H1 (cell line): ENCODE data around the gene DCAF6. TPM values are rescaled to one million over a fixed set of nuclear protein-coding genes. Genes with fewer than 3 reads are reported as not detected.

ENCODE experiments used
- CTCF ChIA-PET: fragments of 300-600 bp; sonication (Branson Sonifier 250); formaldehyde crosslinking; loops from one replicate; lab custom pipeline; 2021; ENCODE audit not compliant: partially characterized antibody; lab: Charles Lee
- POLR2A ChIA-PET: fragments of 300-600 bp; sonication (Branson Sonifier 250); formaldehyde crosslinking; loops from one replicate; lab custom pipeline; 2021; ENCODE audit warnings: inconsistent platforms; ENCODE audit not compliant: partially characterized antibody; lab: Charles Lee
- DNase-seq, 2 experiments: peaks; one replicate each; pipeline versions ENCODE4 v3.0.0 to v3.0.0-alpha.2; 2010 to 2022; ENCODE audit warnings: low spot score in 2 of 2, low read depth in 1 of 2, mixed read lengths in 1 of 2
- FAIRE-seq: peaks from 2 replicates; lab custom pipeline; 2011; peaks lifted over from hg19 to GRCh38; lab: Jason Lieb, UNC
- H2AFZ ChIP-seq: 2 replicates; pipeline ENCODE4 v1.8.1; 2012; ENCODE audit warnings: low read length, inconsistent platforms
- H2AK5ac ChIP-seq: 2 replicates; pipeline ENCODE4 v1.6.1; 2013; ENCODE audit warnings: low read depth, low read length
- H2BK120ac ChIP-seq: replicated peaks from 2 replicates; pipeline ENCODE3; 2013; ENCODE audit warnings: low read depth, low read length, inconsistent platforms
- H2BK12ac ChIP-seq: 2 replicates; pipeline ENCODE4 v1.6.1; 2013; ENCODE audit warnings: low read depth, low read length
- H2BK15ac ChIP-seq: 2 replicates; pipeline ENCODE4 v1.6.1; 2013; ENCODE audit warnings: low read length
- H2BK20ac ChIP-seq: 2 replicates; pipeline ENCODE4 v1.6.1; 2013; ENCODE audit warnings: low read length
- H2BK5ac ChIP-seq: 2 replicates; pipeline ENCODE4 v1.6.1; 2013; ENCODE audit warnings: low read depth, low read length
- H3K14ac ChIP-seq: 2 replicates; pipeline ENCODE4 v1.6.1; 2013; ENCODE audit warnings: inconsistent platforms; ENCODE audit not compliant: insufficient read length
- H3K18ac ChIP-seq: 2 replicates; pipeline ENCODE4 v1.6.1; 2013; ENCODE audit warnings: low read length; ENCODE audit errors: extremely low read depth
- H3K23ac ChIP-seq: 2 replicates; pipeline ENCODE4 v1.6.1; 2013; ENCODE audit warnings: inconsistent platforms; ENCODE audit not compliant: insufficient read length
- H3K23me2 ChIP-seq: 2 replicates; pipeline ENCODE4 v1.6.1; 2013; ENCODE audit warnings: low read depth, low read length
- H3K27ac ChIP-seq: 2 replicates; pipeline ENCODE4 v1.6.1; 2011; ENCODE audit warnings: low read depth, low read length, inconsistent platforms
- H3K27me3 ChIP-seq, 4 experiments: replicated peaks in 1 of 4; 1 replicate in 1 of 4; 2 replicates in 3 of 4; pipeline versions ENCODE4 v1.6.1 to v1.8.1; 2011 to 2013; ENCODE audit warnings: low read length in 3 of 4, mild to moderate bottlenecking in 3 of 4, inconsistent platforms in 2 of 4, mixed read lengths in 2 of 4, moderate library complexity in 1 of 4; ENCODE audit not compliant: control insufficient read depth in 3 of 4, insufficient read depth in 3 of 4; ENCODE audit errors: extremely low read depth in 1 of 4
- H3K36me3 ChIP-seq, 4 experiments: 2 replicates each; pipeline versions ENCODE4 v1.6.1 to v1.8.1; 2011 to 2013; ENCODE audit warnings: mild to moderate bottlenecking in 4 of 4, low read length in 3 of 4, moderate library complexity in 2 of 4, control low read depth in 1 of 4, inconsistent platforms in 1 of 4; ENCODE audit not compliant: insufficient read depth in 4 of 4, control insufficient read depth in 2 of 4
- H3K4ac ChIP-seq: replicated peaks from 2 replicates; pipeline ENCODE3; 2013; ENCODE audit warnings: low read length, low read depth, mixed read lengths, inconsistent platforms; ENCODE audit not compliant: insufficient read length
- H3K4me1 ChIP-seq, 4 experiments: replicated peaks in 1 of 4; 1 replicate in 1 of 4; 2 replicates in 3 of 4; pipeline versions ENCODE4 v1.6.1 to v1.8.1; 2011 to 2013; ENCODE audit warnings: low read length in 3 of 4, inconsistent platforms in 2 of 4, mixed read lengths in 1 of 4; ENCODE audit not compliant: insufficient read depth in 4 of 4, control insufficient read depth in 3 of 4
- H3K4me2 ChIP-seq, 2 experiments: 2 replicates each; pipeline versions ENCODE4 v1.6.1 to v1.8.1; 2011 to 2013; ENCODE audit warnings: low read depth in 2 of 2, low read length in 2 of 2, control low read depth in 1 of 2, inconsistent platforms in 1 of 2, mild to moderate bottlenecking in 1 of 2; ENCODE audit not compliant: insufficient read depth in 1 of 2
- H3K4me3 ChIP-seq, 4 experiments: fragments of 200-600, 300-600 bp in 1 of 4; sonication (generic), shearing (Covaris generic), sonication (Bioruptor Twin) in 1 of 4; 2 replicates each; pipeline versions ENCODE4 v1.5.1 to v1.8.1; 2011 to 2016; ENCODE audit warnings: low read length in 4 of 4, low read depth in 3 of 4, control low read depth in 2 of 4, inconsistent platforms in 2 of 4, mild to moderate bottlenecking in 2 of 4, mixed read lengths in 1 of 4, moderate library complexity in 1 of 4; ENCODE audit not compliant: insufficient read depth in 2 of 4; ENCODE audit errors: extremely low read depth in 1 of 4
- H3K56ac ChIP-seq: replicated peaks from 2 replicates; pipeline ENCODE3; 2013; ENCODE audit warnings: low read depth, mild to moderate bottlenecking, mixed read lengths, low read length, inconsistent platforms; ENCODE audit not compliant: insufficient read length
- H3K79me1 ChIP-seq: 2 replicates; pipeline ENCODE4 v1.6.1; 2013; ENCODE audit warnings: low read depth, low read length, control low read depth
- H3K79me2 ChIP-seq, 2 experiments: 2 replicates each; pipeline versions ENCODE4 v1.6.1 to v1.8.1; 2012 to 2013; ENCODE audit warnings: low read length in 2 of 2, mild to moderate bottlenecking in 2 of 2, inconsistent platforms in 1 of 2; ENCODE audit not compliant: insufficient read depth in 2 of 2, control insufficient read depth in 1 of 2
- H3K9ac ChIP-seq, 4 experiments: replicated peaks in 1 of 4; 1 replicate in 1 of 4; 2 replicates in 3 of 4; pipeline versions ENCODE4 v1.6.1 to v1.8.1; 2011 to 2013; ENCODE audit warnings: low read depth in 3 of 4, low read length in 3 of 4, control low read depth in 2 of 4, mild to moderate bottlenecking in 2 of 4, moderate library complexity in 2 of 4, inconsistent platforms in 1 of 4; ENCODE audit errors: extremely low read depth in 1 of 4
- H3K9me3 ChIP-seq, 2 experiments: 2 replicates each; pipeline versions ENCODE4 v1.6.1 to v1.8.1; 2012 to 2013; ENCODE audit warnings: mild to moderate bottlenecking in 2 of 2, moderate library complexity in 2 of 2, control low read depth in 1 of 2, inconsistent platforms in 1 of 2, low read depth in 1 of 2, low read length in 1 of 2, mixed read lengths in 1 of 2; ENCODE audit not compliant: insufficient read depth in 2 of 2
- H4K20me1 ChIP-seq, 2 experiments: replicated peaks in 1 of 2; 2 replicates each; pipeline versions ENCODE3 to v1.8.1; 2011 to 2013; ENCODE audit warnings: inconsistent platforms in 2 of 2, low read length in 2 of 2, mild to moderate bottlenecking in 1 of 2; ENCODE audit not compliant: insufficient read depth in 2 of 2, control insufficient read depth in 1 of 2
- H4K5ac ChIP-seq: 2 replicates; pipeline ENCODE4 v1.6.1; 2013; ENCODE audit warnings: low read length, low read depth, mixed read lengths, inconsistent platforms; ENCODE audit not compliant: insufficient read length
- H4K8ac ChIP-seq: 2 replicates; pipeline ENCODE4 v1.8.0; 2013; ENCODE audit warnings: mild to moderate bottlenecking, moderate library complexity, low read length, inconsistent platforms; ENCODE audit not compliant: insufficient read depth; ENCODE audit errors: extremely low read depth
- H4K91ac ChIP-seq: replicated peaks from 2 replicates; pipeline ENCODE3; 2013; ENCODE audit warnings: low read length, mixed read lengths, inconsistent platforms; ENCODE audit not compliant: insufficient read length
- FOSL1 ChIP-seq: IDR thresholded peaks from 2 replicates; pipeline ENCODE4 v1.6.1; 2011; ENCODE audit warnings: mild to moderate bottlenecking, low read depth, low read length, moderate library complexity; ENCODE audit not compliant: insufficient read depth
- GABPA ChIP-seq: IDR thresholded peaks from 2 replicates; pipeline ENCODE4 v1.6.1; 2011; ENCODE audit warnings: mild to moderate bottlenecking, low read length, moderate library complexity, borderline replicate concordance; ENCODE audit not compliant: insufficient read depth
- GTF2F1 ChIP-seq: IDR thresholded peaks from 2 replicates; pipeline ENCODE4 v1.6.1; 2012; ENCODE audit warnings: low read depth, low read length, improper control_type of control experiment, borderline replicate concordance
- JUN ChIP-seq: IDR thresholded peaks from 2 replicates; pipeline ENCODE4 v1.6.1; 2011; ENCODE audit warnings: low read depth, mild to moderate bottlenecking, improper control_type of control experiment, low read length
- MAX ChIP-seq: IDR thresholded peaks from 2 replicates; pipeline ENCODE4 v1.6.1; 2012; ENCODE audit warnings: inconsistent platforms
- PHF8 ChIP-seq: fragments of 200-600 bp; sonication (generic); conservative IDR thresholded peaks from 2 replicates; pipeline ENCODE4 v1.7.1; 2012; ENCODE audit warnings: low read depth, mild to moderate bottlenecking, inconsistent platforms, low read length, moderate library complexity
- POLR2AphosphoS5 ChIP-seq: IDR thresholded peaks from 2 replicates; pipeline ENCODE4 v1.6.1; 2011; ENCODE audit warnings: low read depth, low read length
- SIN3A ChIP-seq, 2 experiments: IDR thresholded peaks in 1 of 2; conservative IDR thresholded peaks in 1 of 2; 2 replicates each; pipeline ENCODE4 v1.6.1; 2011 to 2012; ENCODE audit warnings: low read length in 2 of 2, improper control_type of control experiment in 1 of 2, low read depth in 1 of 2, mild to moderate bottlenecking in 1 of 2
- SP4 ChIP-seq: IDR thresholded peaks from 2 replicates; pipeline ENCODE4 v1.6.1; 2012; ENCODE audit warnings: low read length, inconsistent platforms
- SRF ChIP-seq: IDR thresholded peaks from 2 replicates; pipeline ENCODE4 v1.6.1; 2011; ENCODE audit warnings: mild to moderate bottlenecking, low read depth, low read length, moderate library complexity
- TAF7 ChIP-seq: optimal IDR thresholded peaks from 2 replicates; pipeline ENCODE3; 2011; ENCODE audit warnings: low read depth, mild to moderate bottlenecking, inconsistent platforms, low read length, moderate library complexity, borderline replicate concordance
- WGBS, 2 experiments: shearing (Covaris generic) in 1 of 2; methylation state at CpG; one replicate each; pipeline versions ENCODE4 v1.1.6 to v1.1.7; 2013 to 2015; ENCODE audit warnings: low lambda C conversion rate in 2 of 2, mixed read lengths in 2 of 2, inconsistent platforms in 1 of 2, low coverage in 1 of 2, missing lambda C conversion rate in 1 of 2; ENCODE audit not compliant: insufficient replicate concordance in 2 of 2, insufficient coverage in 1 of 2, insufficient read length in 1 of 2; ENCODE audit errors: extremely low coverage in 1 of 2, missing lambda C conversion rate in 1 of 2; 5-methylcytosine and 5-hydroxymethylcytosine counted together
- polyA plus RNA-seq, 7 experiments: library from polyadenylated mRNA; depleted of rRNA in 3 of 7; stranded (reverse) in 5 of 7; unstranded in 2 of 7; fragments of >200 nt in 5 of 7; fragments of 200-250 nt in 2 of 7; gene quantifications; 1 replicate in 5 of 7; 2 replicates in 1 of 7; 4 replicates in 1 of 7; pipeline versions ENCODE4 v1.2.1 to v1.2.3, GENCODE V29; 2011 to 2013; ENCODE audit warnings: missing spikeins in 2 of 7, mixed read lengths in 2 of 7
- total RNA-seq: library from RNA; stranded (reverse); fragmentation: NEBNext Ultra II Directional; extraction: Animal tissue kit (Norgen Biotek cat#: 25700); gene quantifications from 2 replicates; pipeline ENCODE4 v1.2.1, GENCODE V29; 2021
- TF ChIP-seq, protein P1 (sequence below): IDR thresholded peaks from 2 replicates; pipeline ENCODE4 v1.6.1; 2012; ENCODE audit warnings: inconsistent platforms

DCAF6 gene
- total and polyA plus RNA-seq, 2 of the 8 experiments (the other 6 are each of a cell fraction or from before 2014, with no cell fraction given), result 12.3 to 17.4 TPM

DNA sequence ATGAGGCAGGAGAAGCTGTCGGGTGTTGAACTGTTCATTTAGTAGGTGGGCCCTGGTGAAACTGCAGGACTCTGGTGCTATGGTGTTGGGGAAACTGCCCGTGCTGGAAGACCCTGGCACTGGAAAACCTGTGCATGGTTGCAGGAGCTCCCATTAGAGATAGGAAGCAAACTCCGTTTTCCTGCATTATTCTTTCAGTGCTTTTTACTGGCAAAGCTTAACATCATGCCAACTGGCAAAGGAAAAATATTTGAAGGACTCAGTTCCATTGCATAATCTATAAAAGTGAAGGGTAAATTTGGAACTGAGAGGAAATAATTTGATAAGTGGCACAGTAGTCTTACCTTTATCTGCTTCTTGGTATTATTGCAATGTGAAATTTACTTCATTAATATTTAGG, 32.1 kb downstream of the DCAF6 start:
- Histone ChIP-seq H2BK5ac (no peak overlapping the region), H3K4me3 (no peak overlapping the region), H2BK20ac (no peak overlapping the region), H4K5ac (no peak overlapping the region), H3K23me2 (no peaks in the 10 kb centered on the region), H3K9me3 (no peaks in the 10 kb centered on the region), H3K14ac (no peak overlapping the region), H2AK5ac (no peak overlapping the region), H3K36me3 (peaks cover 0 to 15% (median 5%) of the 10 kb centered on the region in 4 experiments; a peak in 3 of 8 replicates), H3K27ac (no peak overlapping the region), H3K79me1 (no peaks in the 10 kb centered on the region), H2BK120ac (no peak overlapping the region), H3K4me2 (no peak overlapping the region), H3K27me3 (no peaks in the 10 kb centered on the region), H3K4ac (no peak overlapping the region), H3K4me1 (no peaks in the 10 kb centered on the region), H4K20me1 (no peaks in the 10 kb centered on the region), H3K18ac (no peak overlapping the region), H3K79me2 (peaks cover 0 to 19% of the 10 kb centered on the region in 2 experiments; a peak in 2 of 4 replicates), H4K91ac (no peak overlapping the region), H2BK12ac (no peak overlapping the region), H2BK15ac (no peak overlapping the region), H3K23ac (no peak overlapping the region), H3K9ac (no peak overlapping the region), H3K56ac (no peak overlapping the region), H4K8ac (no peak overlapping the region), H2AFZ (no peak overlapping the region)
- WGBS, 2 experiments, result 89% methylated on average over 3 of the region's 3 CpGs; no CpG with 5 or more reads in 1 of the 2 experiments
- POLR2A ChIA-PET, result interaction anchor here (1.1 kb wide), 1 partner anchor 31 kb away, joined by 3 read pairs; the partner anchor contains the start of gene MPC2
- CTCF ChIA-PET, result interaction anchor here (1.8 kb wide), 1 partner anchor 9 kb away, joined by 6 read pairs; no protein-coding TSS in a partner anchor
- DNase-seq (no peak), FAIRE-seq (no peak)
- TF ChIP-seq PHF8 (no peak), SIN3A (conservative IDR thresholded peaks at IDR 0.05 in 1 of 2, IDR thresholded peaks at IDR 0.05 in 1 of 2; ENCODE audit: low read depth in 1 of 2, low read length in 2 of 2) (no peak), GTF2F1 (no peak), JUN (no peak), GABPA (no peak), TAF7 (no peak), MAX (no peak), POLR2AphosphoS5 (no peak), SRF (no peak), FOSL1 (no peak), SP4 (no peak)
- TF ChIP-seq, protein P1, sequence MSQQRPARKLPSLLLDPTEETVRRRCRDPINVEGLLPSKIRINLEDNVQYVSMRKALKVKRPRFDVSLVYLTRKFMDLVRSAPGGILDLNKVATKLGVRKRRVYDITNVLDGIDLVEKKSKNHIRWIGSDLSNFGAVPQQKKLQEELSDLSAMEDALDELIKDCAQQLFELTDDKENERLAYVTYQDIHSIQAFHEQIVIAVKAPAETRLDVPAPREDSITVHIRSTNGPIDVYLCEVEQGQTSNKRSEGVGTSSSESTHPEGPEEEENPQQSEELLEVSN, result no peak
